Skeletal muscle satellite cell (primary cell): ENCODE results near the gene ALX4.

Experiments
- H3K27me3 ChIP-seq: 2 replicates; pipeline ENCODE4 v1.7.0; 2013; ENCODE audit warnings: low read length; ENCODE audit not compliant: control insufficient read depth, insufficient read depth
- H3K36me3 ChIP-seq: 2 replicates; pipeline ENCODE4 v1.7.0; 2013; ENCODE audit warnings: mild to moderate bottlenecking, control low read depth, low read length; ENCODE audit not compliant: insufficient read depth
- H3K4me1 ChIP-seq: 2 replicates; pipeline ENCODE4 v1.7.0; 2013; ENCODE audit warnings: low read length; ENCODE audit not compliant: control insufficient read depth, insufficient read depth
- H3K4me2 ChIP-seq: 2 replicates; pipeline ENCODE4 v1.7.0; 2013; ENCODE audit warnings: mild to moderate bottlenecking, low read length
- H3K4me3 ChIP-seq: 2 replicates; pipeline ENCODE4 v1.7.0; 2013; ENCODE audit warnings: low read length
- H3K9ac ChIP-seq: 2 replicates; pipeline ENCODE4 v1.7.0; 2013; ENCODE audit warnings: mild to moderate bottlenecking, low read depth, low read length, moderate library complexity
- H3K9me3 ChIP-seq: replicated peaks from 2 replicates; pipeline ENCODE4 v1.7.0; 2013; ENCODE audit warnings: mild to moderate bottlenecking, control low read depth, low read length

The ALX4 gene

GRCh38 chr11:44346983-44347382 lies 37.0 kb upstream of the ALX4 start:
- Histone ChIP-seq H3K27me3 (peaks cover 69% of the 10 kb centered on the region), H3K4me3 (no peak overlapping the region)

GRCh38 chr11:44345781-44346180 lies 35.8 kb upstream of the ALX4 start:
- no peak overlapping the region for H3K4me2 ChIP-seq
- no peak overlapping the region for H3K4me3 ChIP-seq
- peaks cover 68% of the 10 kb centered on the region for H3K27me3 ChIP-seq
- H3K9ac ChIP-seq: no peak overlapping the region
- H3K9me3 ChIP-seq: no peaks in the 10 kb centered on the region
- no peaks in the 10 kb centered on the region for H3K4me1 ChIP-seq
- no peaks in the 10 kb centered on the region for H3K36me3 ChIP-seq

More at GRCh38 chr11:44346983-44347382, 37.0 kb upstream of the ALX4 start:
- Histone ChIP-seq H3K36me3 (no peaks in the 10 kb centered on the region), H3K4me1 (no peaks in the 10 kb centered on the region), H3K9ac (no peak overlapping the region), H3K4me2 (no peak overlapping the region), H3K9me3 (no peaks in the 10 kb centered on the region)

- Histone ChIP-seq H3K4me3 (no peak overlapping the region), H3K4me1 (no peaks in the 10 kb centered on the region), H3K9me3 (no peaks in the 10 kb centered on the region), H3K9ac (no peak overlapping the region), H3K27me3 (peaks cover 75% of the 10 kb centered on the region), H3K36me3 (no peaks in the 10 kb centered on the region), H3K4me2 (no peak overlapping the region)
Observed at GRCh38 chr11:44344921-44345320, 35.0 kb upstream of the ALX4 start.

- no peaks in the 10 kb centered on the region for H3K9me3 ChIP-seq
- H3K9ac ChIP-seq: no peak overlapping the region
- no peak overlapping the region for H3K4me3 ChIP-seq
- no peak overlapping the region for H3K4me2 ChIP-seq
- H3K4me1 ChIP-seq: no peaks in the 10 kb centered on the region
- peaks cover 74% of the 10 kb centered on the region for H3K27me3 ChIP-seq
- no peaks in the 10 kb centered on the region for H3K36me3 ChIP-seq
Observed at GRCh38 chr11:44344423-44344820, 34.5 kb upstream of the ALX4 start.

- Histone ChIP-seq H3K27me3 (peaks cover 72% of the 10 kb centered on the region), H3K36me3 (no peaks in the 10 kb centered on the region), H3K4me1 (no peaks in the 10 kb centered on the region), H3K9ac (no peak overlapping the region), H3K9me3 (no peaks in the 10 kb centered on the region), H3K4me2 (no peak overlapping the region), H3K4me3 (no peak overlapping the region)
Observed at GRCh38 chr11:44343778-44344422, 34.0 kb upstream of the ALX4 start.

GRCh38 chr11:44342616-44343015 lies 32.7 kb upstream of the ALX4 start:
- no peaks in the 10 kb centered on the region for H3K36me3 ChIP-seq
- no peak overlapping the region for H3K9ac ChIP-seq
- no peaks in the 10 kb centered on the region for H3K9me3 ChIP-seq
- H3K4me2 ChIP-seq: no peak overlapping the region
- no peak overlapping the region for H3K4me3 ChIP-seq
- H3K27me3 ChIP-seq: peaks cover 74% of the 10 kb centered on the region
- no peaks in the 10 kb centered on the region for H3K4me1 ChIP-seq

- H3K27me3 ChIP-seq: peaks cover 74% of the 10 kb centered on the region
- H3K36me3 ChIP-seq: no peaks in the 10 kb centered on the region
- no peak overlapping the region for H3K4me2 ChIP-seq
- no peaks in the 10 kb centered on the region for H3K9me3 ChIP-seq
- no peak overlapping the region for H3K4me3 ChIP-seq
- no peak overlapping the region for H3K9ac ChIP-seq
- no peaks in the 10 kb centered on the region for H3K4me1 ChIP-seq
Observed at GRCh38 chr11:44340656-44341055, 30.7 kb upstream of the ALX4 start.

- H3K4me1 ChIP-seq: no peaks in the 10 kb centered on the region
- H3K36me3 ChIP-seq: no peaks in the 10 kb centered on the region
- no peaks in the 10 kb centered on the region for H3K9me3 ChIP-seq
- no peak overlapping the region for H3K9ac ChIP-seq
- H3K4me2 ChIP-seq: no peak overlapping the region
- peaks cover 77% of the 10 kb centered on the region for H3K27me3 ChIP-seq
- H3K4me3 ChIP-seq: no peak overlapping the region
Observed at GRCh38 chr11:44339530-44339883, 29.6 kb upstream of the ALX4 start.

GRCh38 chr11:44338698-44339529 lies 29.0 kb upstream of the ALX4 start:
- no peaks in the 10 kb centered on the region for H3K36me3 ChIP-seq
- H3K4me1 ChIP-seq: no peaks in the 10 kb centered on the region
- H3K4me2 ChIP-seq: no peak overlapping the region
- no peak overlapping the region for H3K4me3 ChIP-seq
- no peaks in the 10 kb centered on the region for H3K9me3 ChIP-seq
- peaks cover 79% of the 10 kb centered on the region for H3K27me3 ChIP-seq
- H3K9ac ChIP-seq: no peak overlapping the region

GRCh38 chr11:44338026-44338425 lies 28.1 kb upstream of the ALX4 start:
- H3K9ac ChIP-seq: no peak overlapping the region
- no peaks in the 10 kb centered on the region for H3K9me3 ChIP-seq
- H3K4me2 ChIP-seq: no peak overlapping the region
- peaks cover 80% of the 10 kb centered on the region for H3K27me3 ChIP-seq
- H3K36me3 ChIP-seq: no peaks in the 10 kb centered on the region
- H3K4me3 ChIP-seq: no peak overlapping the region
- no peaks in the 10 kb centered on the region for H3K4me1 ChIP-seq

GRCh38 chr11:44335919-44336318 lies 26.0 kb upstream of the ALX4 start:
- no peak overlapping the region for H3K4me3 ChIP-seq
- no peak overlapping the region for H3K9ac ChIP-seq
- H3K27me3 ChIP-seq: peaks cover 88% of the 10 kb centered on the region
- no peaks in the 10 kb centered on the region for H3K4me1 ChIP-seq
- H3K4me2 ChIP-seq: no peak overlapping the region
- no peaks in the 10 kb centered on the region for H3K9me3 ChIP-seq
- H3K36me3 ChIP-seq: no peaks in the 10 kb centered on the region
